HCT116 (cell line): ENCODE data around the gene CDHR4. TPM values are rescaled to one million over a fixed set of nuclear protein-coding genes. Genes with fewer than 3 reads are reported as not detected.
"Not testable (repeated sequence)": the region's sequence is repeated elsewhere in the genome, so short reads cannot be mapped to it uniquely, and the experiment has no call there.

Experiments used
- ATAC-seq: fragments of 200-7000 bp; cut with Tn5 transposase; 2 replicates; pipeline ENCODE4 v1.9.1; 2020; ENCODE audit warnings: mild to moderate bottlenecking, moderate library complexity
- BruUV-seq: library from RNA; stranded (reverse); fragments of 400-500 nt; replicated peaks from 2 replicates; lab custom pipeline; 2021; lab: Mats Ljungman, UMichigan
- CTCF ChIA-PET: fragments of 300-600 bp; sonication (Branson Sonifier 250); formaldehyde crosslinking; loops from one replicate; lab custom pipeline; 2021; ENCODE audit warnings: antibody characterized with exemption; lab: Charles Lee
- POLR2A ChIA-PET: fragments of 300-600, 350-600 bp; sonication (Branson Sonifier 250); formaldehyde crosslinking; loops from one replicate; lab custom pipeline; 2021; ENCODE audit warnings: antibody characterized with exemption; lab: Charles Lee
- RAD21 ChIA-PET, 2 experiments: fragments of 300-600 bp; sonication (Branson Sonifier 250); formaldehyde crosslinking; loops; one replicate each; lab custom pipeline; 2023; ENCODE audit warnings: low total read pairs in 2 of 2; ENCODE audit not compliant: uncharacterized antibody in 2 of 2, unreplicated experiment in 2 of 2, low non-redundant PET in 1 of 2; lab: Charles Lee
- DNase-seq: peaks from one replicate; pipeline ENCODE4 v3.0.0-alpha.2; 2010; ENCODE audit warnings: low read depth, low spot score
- H2AFZ ChIP-seq: fragments of 200-600 bp; shearing (Covaris generic), sonication (generic); 2 replicates; pipeline ENCODE4 v1.6.1; 2017; ENCODE audit warnings: low read depth, mixed run types, mixed read lengths, antibody characterized with exemption, low read length; ENCODE audit not compliant: poor library complexity, severe bottlenecking
- H3K27ac ChIP-seq: 2 replicates; pipeline ENCODE4 v1.5.1; 2012; ENCODE audit warnings: low read depth, low read length
- H3K27me3 ChIP-seq: fragments of 200-600 bp; sonication (generic); 2 replicates; pipeline ENCODE4 v1.6.1; 2016; ENCODE audit warnings: mixed run types, low read length, mixed read lengths; ENCODE audit not compliant: insufficient read depth
- H3K36me3 ChIP-seq, 2 experiments: fragments of 200-500 bp in 1 of 2; fragments of 200-600 bp in 1 of 2; sonication (Bioruptor generic) in 1 of 2; sonication (generic) in 1 of 2; 2 replicates each; pipeline versions ENCODE4 v1.5.1 to v1.6.1; 2014 to 2016; ENCODE audit warnings: low read length in 2 of 2, inconsistent platforms in 1 of 2, mixed read lengths in 1 of 2, mixed run types in 1 of 2; ENCODE audit not compliant: insufficient read depth in 2 of 2, control insufficient read depth in 1 of 2
- H3K4me1 ChIP-seq, 2 experiments: fragments of 200-600 bp in 1 of 2; sonication (generic) in 1 of 2; 2 replicates each; pipeline versions ENCODE4 v1.5.1 to v1.6.1; 2012 to 2017; ENCODE audit warnings: low read length in 2 of 2, inconsistent platforms in 1 of 2, mild to moderate bottlenecking in 1 of 2, mixed read lengths in 1 of 2, mixed run types in 1 of 2, moderate library complexity in 1 of 2; ENCODE audit not compliant: insufficient read depth in 2 of 2, control insufficient read depth in 1 of 2
- H3K4me2 ChIP-seq: fragments of 200-600 bp; sonication (generic); 2 replicates; pipeline ENCODE4 v1.6.1; 2017; ENCODE audit warnings: mixed run types, low read length, mixed read lengths
- H3K4me3 ChIP-seq, 2 experiments: fragments of 200-600 bp in 1 of 2; sonication (generic) in 1 of 2; replicated peaks in 1 of 2; 2 replicates each; pipeline ENCODE4 v1.5.1; 2011 to 2016; ENCODE audit warnings: low read length in 2 of 2, control low read depth in 1 of 2, low read depth in 1 of 2, mild to moderate bottlenecking in 1 of 2, mixed read lengths in 1 of 2, mixed run types in 1 of 2
- H3K79me2 ChIP-seq: fragments of 200-600 bp; sonication (generic); 2 replicates; pipeline ENCODE4 v1.6.1; 2017; ENCODE audit warnings: mild to moderate bottlenecking, mixed run types, low read length, moderate library complexity, mixed read lengths; ENCODE audit not compliant: insufficient read depth
- H3K9ac ChIP-seq: fragments of 200-600 bp; sonication (generic); 2 replicates; pipeline ENCODE4 v1.6.1; 2016; ENCODE audit warnings: low read length, mixed read lengths
- H3K9me2 ChIP-seq: fragments of 200-600 bp; sonication (generic), shearing (Covaris generic); 2 replicates; pipeline ENCODE4 v1.6.1; 2017; ENCODE audit warnings: mixed run types, mild to moderate bottlenecking, moderate library complexity; ENCODE audit not compliant: insufficient read depth
- H3K9me3 ChIP-seq, 2 experiments: fragments of 200-500 bp in 1 of 2; fragments of 200-600 bp in 1 of 2; sonication (Bioruptor generic) in 1 of 2; sonication (generic) in 1 of 2; 2 replicates each; pipeline ENCODE4 v1.6.1; 2014 to 2017; ENCODE audit warnings: low read length in 2 of 2, mixed read lengths in 2 of 2, inconsistent platforms in 1 of 2, low read depth in 1 of 2, mild to moderate bottlenecking in 1 of 2, mixed run types in 1 of 2, moderate library complexity in 1 of 2; ENCODE audit not compliant: control insufficient read depth in 1 of 2, insufficient read depth in 1 of 2
- H4K20me1 ChIP-seq: fragments of 200-600 bp; sonication (generic), shearing (Covaris generic); 2 replicates; pipeline ENCODE4 v1.6.1; 2017; ENCODE audit warnings: mixed run types, mild to moderate bottlenecking, moderate library complexity; ENCODE audit not compliant: insufficient read depth
- EGR1 ChIP-seq: IDR thresholded peaks from 2 replicates; pipeline ENCODE4 v1.6.1; 2012; ENCODE audit warnings: low read depth
- ELF1 ChIP-seq: IDR thresholded peaks from 2 replicates; pipeline ENCODE4 v1.6.1; 2012; ENCODE audit warnings: low read depth, borderline replicate concordance
- EZH2 ChIP-seq: fragments of 200-600 bp; sonication (generic); IDR thresholded peaks from 2 replicates; pipeline ENCODE4 v1.6.1; 2017; ENCODE audit warnings: antibody characterized with exemption, mixed run types
- POLR2A ChIP-seq: IDR thresholded peaks from 2 replicates; pipeline ENCODE4 v1.7.0; 2011; ENCODE audit warnings: borderline replicate concordance; ENCODE audit not compliant: insufficient read depth, insufficient read length; ENCODE audit errors: extremely low read depth
- YY1 ChIP-seq: IDR thresholded peaks from 2 replicates; pipeline ENCODE4 v1.6.1; 2011; ENCODE audit warnings: low read length, low read depth, moderate library complexity, mild to moderate bottlenecking; ENCODE audit not compliant: insufficient replicate concordance; ENCODE audit errors: extremely low read depth
- intact Hi-C: fragments of 100-400 bp; cut with micrococcal nuclease; formaldehyde crosslinking; loops from 2 replicates; pipeline ENCODE4 v1.10.0; 2022
- total RNA-seq: library from RNA; stranded (reverse); gene quantifications from one replicate; pipeline ENCODE4 v1.2.1, GENCODE V29; 2021; ENCODE audit not compliant: unreplicated experiment
- TF ChIP-seq, protein P1 (sequence below): IDR thresholded peaks from 2 replicates; pipeline ENCODE4 v1.6.1; 2011; ENCODE audit warnings: mild to moderate bottlenecking, low read length, moderate library complexity; ENCODE audit not compliant: insufficient replicate concordance; ENCODE audit errors: extremely low read depth

Gene CDHR4
- total RNA-seq, 1 experiment from 2014 or later: not detected

DNA sequence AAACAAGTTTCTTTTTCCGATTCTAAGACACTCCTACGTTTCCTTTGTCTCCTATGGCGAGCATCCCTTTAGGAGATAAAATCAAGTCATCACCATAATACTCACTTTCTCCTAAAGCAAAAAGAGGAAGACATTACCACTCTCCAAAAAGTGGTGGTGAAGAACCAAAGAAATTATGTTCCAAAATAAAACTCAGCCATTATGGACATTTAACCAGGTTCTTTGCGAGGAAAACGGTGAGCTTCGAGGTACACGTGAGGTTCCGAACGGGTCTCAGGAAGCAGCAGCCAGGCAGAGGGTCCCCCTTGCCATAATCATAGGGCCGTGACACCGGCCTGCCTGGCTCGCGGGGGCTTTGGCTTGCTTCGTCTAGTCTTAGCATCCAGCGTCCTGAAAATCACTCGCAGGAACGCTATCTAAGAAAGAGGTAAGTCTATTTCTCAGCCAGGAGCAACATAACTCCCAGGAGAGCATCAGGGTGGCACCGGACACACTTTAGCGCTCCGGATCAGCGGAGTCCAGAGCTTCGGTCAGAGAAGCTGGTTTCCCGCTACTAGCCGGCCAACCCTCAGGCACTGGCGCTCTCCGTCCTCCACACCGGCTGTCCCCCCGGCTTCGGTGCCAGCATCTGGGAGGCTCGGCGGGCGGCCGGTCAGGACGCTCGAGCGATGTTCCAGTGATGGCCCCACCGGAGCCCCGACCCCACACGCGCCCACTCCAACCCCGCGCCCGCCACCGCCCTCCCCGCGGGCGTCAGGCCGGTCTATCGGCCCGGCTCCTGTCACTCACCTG lies 13.9 kb downstream of the CDHR4 start (continued):
- TF ChIP-seq YY1 (no peak), EGR1 (no peak), ELF1 (no peak), EZH2 (no peak), POLR2A (no peak)
- TF ChIP-seq, protein P1, sequence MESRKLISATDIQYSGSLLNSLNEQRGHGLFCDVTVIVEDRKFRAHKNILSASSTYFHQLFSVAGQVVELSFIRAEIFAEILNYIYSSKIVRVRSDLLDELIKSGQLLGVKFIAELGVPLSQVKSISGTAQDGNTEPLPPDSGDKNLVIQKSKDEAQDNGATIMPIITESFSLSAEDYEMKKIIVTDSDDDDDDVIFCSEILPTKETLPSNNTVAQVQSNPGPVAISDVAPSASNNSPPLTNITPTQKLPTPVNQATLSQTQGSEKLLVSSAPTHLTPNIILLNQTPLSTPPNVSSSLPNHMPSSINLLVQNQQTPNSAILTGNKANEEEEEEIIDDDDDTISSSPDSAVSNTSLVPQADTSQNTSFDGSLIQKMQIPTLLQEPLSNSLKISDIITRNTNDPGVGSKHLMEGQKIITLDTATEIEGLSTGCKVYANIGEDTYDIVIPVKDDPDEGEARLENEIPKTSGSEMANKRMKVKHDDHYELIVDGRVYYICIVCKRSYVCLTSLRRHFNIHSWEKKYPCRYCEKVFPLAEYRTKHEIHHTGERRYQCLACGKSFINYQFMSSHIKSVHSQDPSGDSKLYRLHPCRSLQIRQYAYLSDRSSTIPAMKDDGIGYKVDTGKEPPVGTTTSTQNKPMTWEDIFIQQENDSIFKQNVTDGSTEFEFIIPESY: no peak

DNA sequence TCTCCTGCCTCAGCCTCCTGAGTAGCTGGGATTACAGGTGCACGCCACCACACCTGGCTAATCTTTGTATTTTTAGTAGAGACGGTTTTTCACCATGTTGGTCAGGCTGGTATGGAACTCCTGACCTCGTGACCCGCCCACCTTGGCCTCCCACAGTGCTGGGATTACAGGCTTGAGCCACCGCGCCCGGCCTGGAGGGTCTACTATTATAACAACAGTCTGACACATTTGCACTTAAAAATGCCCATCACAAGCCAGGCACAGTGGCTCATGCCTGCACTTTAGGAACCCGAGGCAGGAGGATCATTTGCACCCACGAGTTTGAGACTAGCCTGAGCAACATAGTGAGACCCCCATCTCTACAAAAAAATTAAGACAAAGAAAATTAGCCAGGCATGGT lies 17.4 kb downstream of the CDHR4 start:
- ATAC-seq, DNase-seq, intact Hi-C loops, H3K9ac ChIP-seq, H4K20me1 ChIP-seq, BruUV-seq, H2AFZ ChIP-seq, H3K9me2 ChIP-seq, H3K27ac ChIP-seq, H3K4me3 ChIP-seq, H3K36me3 ChIP-seq, RAD21 ChIA-PET, H3K4me2 ChIP-seq, H3K9me3 ChIP-seq, H3K27me3 ChIP-seq: not testable (repeated sequence)
- Histone ChIP-seq H3K79me2 (peaks cover 82% of the 10 kb centered on the region), H3K4me1 (peaks cover 7 to 17% of the 10 kb centered on the region in 2 experiments; a peak in 3 of 4 replicates)
- ChIA-PET CTCF (interaction anchor here (0.9 kb wide), 1 partner anchor 21 kb away, joined by 3 read pairs; the partner anchor contains the start of gene INKA1), POLR2A (interaction anchor here (0.7 kb wide), 2 partner anchors 18 to 56 kb away, joined by 3 to 4 read pairs; no protein-coding TSS in a partner anchor)
